ENCODE results near the gene USP6NL. TPM values are rescaled to one million over a fixed set of nuclear protein-coding genes. Genes with fewer than 3 reads are reported as not detected.

USP6NL gene
- total RNA-seq, 4 donors from 2014 or later = 3.8 to 21.9 (median 17.0) TPM

GRCh38 chr10:11589738-11590137, 21.7 kb downstream of the USP6NL start:
- no peak for TF ChIP-seq POLR2A (IDR thresholded peaks at IDR 0.05)
- no peak for TF ChIP-seq CTCF (IDR thresholded peaks at IDR 0.05)
- no peak overlapping the region for H3K27ac ChIP-seq
- no peak overlapping the region for H3K4me3 ChIP-seq
- no peak for DNase-seq
- no peaks in the 10 kb centered on the region for H3K9me3 ChIP-seq
- no peaks in the 10 kb centered on the region for H3K27me3 ChIP-seq
- peaks cover 0 to 3% of the 10 kb centered on the region in 2 donors for H3K4me1 ChIP-seq
- H3K36me3 ChIP-seq = no peaks in the 10 kb centered on the region
- intact Hi-C loops (cut with DNase I; ENCODE audit: low total_unique reads) = no loop called here

- Histone ChIP-seq H3K9me3 (no peaks in the 10 kb centered on the region), H3K36me3 (no peaks in the 10 kb centered on the region), H3K27me3 (no peaks in the 10 kb centered on the region), H3K4me1 (peaks cover 0 to 3% of the 10 kb centered on the region in 2 donors), H3K4me3 (no peak overlapping the region), H3K27ac (no peak overlapping the region)
- no peak for DNase-seq
- intact Hi-C loops (cut with DNase I; ENCODE audit: low total_unique reads) = no loop called here
- no peak for TF ChIP-seq CTCF (IDR thresholded peaks at IDR 0.05)
- TF ChIP-seq POLR2A (IDR thresholded peaks at IDR 0.05) = no peak
Observed at GRCh38 chr10:11588873-11589574, 22.4 kb downstream of the USP6NL start.

- no peaks in the 10 kb centered on the region for H3K9me3 ChIP-seq
- TF ChIP-seq POLR2A (IDR thresholded peaks at IDR 0.05) (no peak), CTCF (IDR thresholded peaks at IDR 0.05) (no peak)
- no peak overlapping the region for H3K27ac ChIP-seq
- no peaks in the 10 kb centered on the region for H3K27me3 ChIP-seq
- H3K36me3 ChIP-seq = no peaks in the 10 kb centered on the region
- no peak overlapping the region for H3K4me3 ChIP-seq
- intact Hi-C loops (cut with DNase I; ENCODE audit: low total_unique reads) = no loop called here
- no peak for DNase-seq
- no peaks in the 10 kb centered on the region for H3K4me1 ChIP-seq
Observed at GRCh38 chr10:11587722-11588259, 23.7 kb downstream of the USP6NL start.

GRCh38 chr10:11586170-11586569, 25.3 kb downstream of the USP6NL start:
- Histone ChIP-seq H3K36me3 (no peaks in the 10 kb centered on the region), H3K27ac (no peak overlapping the region), H3K4me3 (no peak overlapping the region), H3K27me3 (no peaks in the 10 kb centered on the region), H3K4me1 (no peaks in the 10 kb centered on the region), H3K9me3 (no peaks in the 10 kb centered on the region)
- no peak for DNase-seq
- intact Hi-C loops (cut with DNase I; ENCODE audit: low total_unique reads) = no loop called here
- TF ChIP-seq CTCF (IDR thresholded peaks at IDR 0.05) (no peak), POLR2A (IDR thresholded peaks at IDR 0.05) (no peak)

- intact Hi-C loops (cut with DNase I; ENCODE audit: low total_unique reads) = no loop called here
- no peaks in the 10 kb centered on the region for H3K9me3 ChIP-seq
- H3K36me3 ChIP-seq = no peaks in the 10 kb centered on the region
- no peaks in the 10 kb centered on the region for H3K27me3 ChIP-seq
- no peak for DNase-seq
- H3K27ac ChIP-seq = no peak overlapping the region
- H3K4me3 ChIP-seq = no peak overlapping the region
- TF ChIP-seq CTCF (IDR thresholded peaks at IDR 0.05) = no peak
- TF ChIP-seq POLR2A (IDR thresholded peaks at IDR 0.05) = no peak
- H3K4me1 ChIP-seq = no peaks in the 10 kb centered on the region
Observed at GRCh38 chr10:11581213-11581612, 30.2 kb downstream of the USP6NL start.

All from uterus (tissue), 4 donors.